MG63 (cell line): ENCODE measurements around the gene HEXIM2. TPM values are rescaled to one million over a fixed set of nuclear protein-coding genes. Genes with fewer than 3 reads are reported as not detected.
"Not testable (repeated sequence)": the region's sequence is repeated elsewhere in the genome, so short reads cannot be mapped to it uniquely, and the experiment has no call there.

Source experiments
- DNase-seq: peaks from one replicate; pipeline ENCODE4 v3.0.0-alpha.2; 2020
- H3K27me3 ChIP-seq: fragments of 250-450 bp; sonication (Bioruptor Pico); 2 replicates; pipeline ENCODE4 v1.5.1; 2020; ENCODE audit warnings: mild to moderate bottlenecking, moderate library complexity
- H3K36me3 ChIP-seq: fragments of 250-450 bp; sonication (Bioruptor Pico); 2 replicates; pipeline ENCODE4 v1.5.1; 2020; ENCODE audit warnings: mild to moderate bottlenecking, moderate library complexity
- H3K4me3 ChIP-seq: fragments of 250-450 bp; sonication (Bioruptor Pico); 2 replicates; pipeline ENCODE4 v1.5.1; 2020; ENCODE audit warnings: mild to moderate bottlenecking, moderate library complexity
- H3K9me3 ChIP-seq: fragments of 250-450 bp; sonication (Bioruptor Pico); 2 replicates; pipeline ENCODE4 v1.5.1; 2020; ENCODE audit warnings: mild to moderate bottlenecking, moderate library complexity
- total RNA-seq: library from RNA; depleted of rRNA; stranded (reverse); fragments of >200 nt; shearing (Covaris generic); gene quantifications from 2 replicates; pipeline ENCODE4 v1.2.3, GENCODE V29; 2014; ENCODE audit warnings: low replicate concordance

HEXIM2 gene
- total RNA-seq, 1 experiment from 2014 or later, result 20.6 TPM

DNA sequence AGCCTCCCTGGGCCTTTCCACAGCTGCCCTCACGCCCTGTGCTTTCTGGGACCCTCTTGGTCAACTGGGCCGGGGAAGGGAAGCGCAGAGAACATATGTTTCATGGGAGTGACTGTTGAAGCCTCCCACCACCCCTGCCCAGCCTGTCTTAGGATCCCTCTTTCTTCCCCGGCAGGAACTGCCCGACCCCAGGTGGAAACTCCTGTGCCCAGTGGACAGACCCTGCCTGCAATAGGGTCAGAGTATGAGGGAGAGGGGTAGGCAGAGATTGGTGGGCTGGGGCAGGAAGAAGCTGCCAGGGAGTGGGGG is 10.5 kb downstream of the HEXIM2 start:
- peak overlapping the region; percentile 58 for H3K4me3 ChIP-seq

DNA sequence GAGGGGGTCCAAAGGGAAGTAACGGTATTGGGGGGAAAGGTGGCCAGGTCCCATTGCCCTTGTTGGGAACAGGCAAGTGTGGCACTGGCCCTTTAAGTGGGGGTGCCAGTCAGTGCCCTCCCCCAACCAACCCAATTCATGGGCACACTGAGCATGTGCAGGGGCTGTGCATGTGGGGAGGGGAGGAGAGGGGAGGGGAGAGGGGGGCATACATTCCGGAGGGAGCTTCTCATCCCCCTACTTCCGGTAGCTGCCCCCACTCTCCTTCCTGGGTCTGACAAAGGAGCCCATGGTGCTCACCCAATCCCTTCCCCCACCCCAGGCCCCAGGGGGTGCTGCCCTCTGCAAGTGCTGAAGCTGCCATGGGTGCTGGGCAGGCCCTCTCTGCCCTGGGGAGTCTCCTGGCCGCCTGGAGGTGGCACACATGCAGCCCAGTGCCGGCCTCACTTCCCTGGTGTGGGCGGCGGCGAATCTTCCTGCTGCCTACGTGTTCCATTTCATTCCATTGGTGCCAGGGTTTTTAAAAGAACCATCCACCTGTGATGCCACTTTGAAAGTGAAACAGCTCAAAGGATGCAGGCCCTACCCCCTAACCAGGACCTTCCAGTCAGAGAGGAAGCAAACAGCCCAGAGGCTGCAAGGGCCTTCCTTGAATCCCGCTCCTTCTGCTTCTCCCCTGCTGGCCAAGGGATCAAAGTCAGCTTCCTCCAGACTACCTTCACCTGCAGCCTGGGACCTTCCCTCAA is 11.0 kb downstream of the HEXIM2 start:
- Histone ChIP-seq H3K9me3 (no peaks in the 10 kb centered on the region), H3K4me3 (peak overlapping the region; percentile 58), H3K27me3 (no peaks in the 10 kb centered on the region), H3K36me3 (0 out of 2 replicates have a peak, but pooled peaks cover 4% of the 10 kb centered on the region)
- DNase-seq, result peak; percentile 99

More for the DNA sequence above, 10.5 kb downstream of the HEXIM2 start:
- Histone ChIP-seq H3K36me3 (0 out of 2 replicates have a peak, but pooled peaks cover 4% of the 10 kb centered on the region), H3K9me3 (no peaks in the 10 kb centered on the region), H3K27me3 (no peaks in the 10 kb centered on the region)
- no peak for DNase-seq

DNA sequence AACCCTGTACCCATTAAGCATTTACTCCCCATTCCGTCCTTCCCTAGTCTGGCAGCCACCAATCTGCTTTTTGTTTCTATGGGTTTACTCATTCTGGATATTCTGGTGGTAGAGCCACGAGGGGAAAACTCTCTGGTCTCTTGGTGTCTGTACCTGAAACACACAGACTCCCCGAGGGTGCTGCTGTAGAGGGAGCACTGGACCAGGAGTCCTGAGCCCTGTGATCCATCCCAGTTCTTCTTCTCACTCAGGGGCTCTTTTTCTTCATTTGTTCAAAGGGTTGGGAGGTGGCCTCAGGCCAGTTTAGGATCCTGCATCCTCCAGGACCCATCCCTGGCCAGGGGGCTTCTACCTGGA is 14.1 kb downstream of the HEXIM2 start:
- DNase-seq, result no peak
- H3K36me3 ChIP-seq, result no peaks in the 10 kb centered on the region
- H3K27me3 ChIP-seq, result no peaks in the 10 kb centered on the region
- no peak overlapping the region for H3K4me3 ChIP-seq
- H3K9me3 ChIP-seq, result no peaks in the 10 kb centered on the region

DNA sequence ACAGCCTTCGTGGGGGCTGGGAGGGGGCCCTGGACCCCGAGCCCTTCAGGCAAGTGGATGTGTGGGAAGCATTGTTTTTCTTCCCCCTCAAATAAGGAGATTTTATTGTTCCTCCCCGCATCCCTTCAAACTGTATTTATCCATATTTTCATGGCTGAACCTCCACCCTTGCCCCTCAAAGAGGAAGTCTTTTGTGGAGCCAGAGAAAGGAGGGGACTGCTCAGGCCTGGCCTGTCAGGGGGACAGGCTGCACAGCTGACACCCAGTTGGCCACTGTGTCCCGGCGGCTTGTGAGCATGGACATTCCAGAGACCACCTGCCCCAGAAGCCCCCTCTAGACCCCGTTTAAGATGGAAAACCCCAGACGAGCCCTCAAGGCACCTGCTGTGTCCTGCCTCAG is 15.9 kb downstream of the HEXIM2 start:
- Histone ChIP-seq H3K4me3 (no peak overlapping the region), H3K27me3 (no peaks in the 10 kb centered on the region), H3K36me3 (no peaks in the 10 kb centered on the region), H3K9me3 (no peaks in the 10 kb centered on the region)
- DNase-seq, result no peak

DNA sequence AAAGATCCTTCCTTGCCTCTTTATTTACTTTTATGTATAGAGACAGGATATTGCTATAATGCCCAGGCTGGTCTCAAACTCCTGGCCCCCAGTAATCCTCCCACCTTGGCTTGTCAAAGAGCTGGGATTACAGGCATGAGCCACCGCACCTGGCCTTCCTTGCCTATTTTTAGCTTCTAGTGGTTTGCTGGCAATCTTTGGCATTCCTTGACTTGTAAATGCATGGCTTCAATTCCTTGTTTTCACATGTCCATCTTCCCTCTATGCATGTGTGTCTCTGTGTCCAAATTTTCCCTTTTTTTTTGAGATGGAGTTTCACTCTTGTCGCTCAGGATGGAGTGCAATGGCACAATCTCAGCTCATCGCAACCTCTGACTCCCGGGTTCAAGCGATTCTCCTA is 22.5 kb downstream of the HEXIM2 start:
- no peak for DNase-seq
- H3K36me3 ChIP-seq, result no peaks in the 10 kb centered on the region
- H3K4me3 ChIP-seq, result no peak overlapping the region
- no peaks in the 10 kb centered on the region for H3K9me3 ChIP-seq
- H3K27me3 ChIP-seq, result no peaks in the 10 kb centered on the region

DNA sequence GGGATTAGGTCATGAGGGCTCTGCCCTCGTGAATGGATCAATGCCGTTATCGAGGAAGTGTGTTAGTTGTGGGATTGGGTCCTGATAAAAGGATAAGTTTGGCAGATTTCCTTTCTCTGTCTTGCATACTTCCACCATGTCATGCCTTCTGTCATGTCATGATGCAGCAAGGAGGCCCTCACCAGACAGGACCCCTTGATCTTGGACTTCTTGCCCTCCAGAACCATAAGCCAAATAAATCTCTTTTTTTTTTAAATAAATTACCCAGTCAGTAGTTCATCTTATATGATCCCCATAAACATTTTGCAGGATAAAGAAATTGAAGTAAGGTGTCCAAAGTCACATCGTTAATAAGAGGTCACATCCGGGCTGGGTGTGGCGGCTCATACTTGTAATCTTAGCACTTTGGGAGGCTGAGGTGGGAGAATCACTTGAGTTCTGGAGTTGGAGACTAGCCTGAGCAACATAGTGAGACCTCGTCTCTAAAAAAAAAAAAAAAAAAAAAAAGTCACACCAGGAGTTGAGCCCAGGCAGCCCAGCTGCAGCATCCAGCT is 25.2 kb downstream of the HEXIM2 start:
- no peak for DNase-seq
- H3K4me3 ChIP-seq, result no peak overlapping the region
- H3K27me3 ChIP-seq, result no peaks in the 10 kb centered on the region
- H3K9me3 ChIP-seq, result no peaks in the 10 kb centered on the region
- no peaks in the 10 kb centered on the region for H3K36me3 ChIP-seq

DNA sequence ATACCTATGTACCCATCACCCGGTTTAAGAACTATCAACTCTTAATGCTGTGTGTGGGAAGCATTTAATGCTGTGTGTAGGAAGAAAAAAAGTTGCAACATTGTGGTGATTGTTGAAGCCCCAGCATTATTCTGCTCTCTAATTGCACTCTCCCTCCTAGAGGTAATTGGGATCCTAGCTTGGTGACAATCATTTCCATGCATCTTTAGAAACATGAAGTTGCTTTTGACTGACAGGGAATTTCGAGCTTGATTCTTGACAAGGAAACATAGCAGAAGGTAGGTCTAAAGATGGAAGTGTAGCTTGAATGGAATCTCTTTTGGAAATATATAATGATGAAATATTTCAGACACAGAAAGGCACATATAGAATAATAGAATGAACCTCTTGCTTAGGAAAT is 27.3 kb downstream of the HEXIM2 start:
- Histone ChIP-seq H3K9me3 (no peaks in the 10 kb centered on the region), H3K27me3 (no peaks in the 10 kb centered on the region), H3K4me3 (no peak overlapping the region), H3K36me3 (no peaks in the 10 kb centered on the region)
- DNase-seq, result no peak

DNA sequence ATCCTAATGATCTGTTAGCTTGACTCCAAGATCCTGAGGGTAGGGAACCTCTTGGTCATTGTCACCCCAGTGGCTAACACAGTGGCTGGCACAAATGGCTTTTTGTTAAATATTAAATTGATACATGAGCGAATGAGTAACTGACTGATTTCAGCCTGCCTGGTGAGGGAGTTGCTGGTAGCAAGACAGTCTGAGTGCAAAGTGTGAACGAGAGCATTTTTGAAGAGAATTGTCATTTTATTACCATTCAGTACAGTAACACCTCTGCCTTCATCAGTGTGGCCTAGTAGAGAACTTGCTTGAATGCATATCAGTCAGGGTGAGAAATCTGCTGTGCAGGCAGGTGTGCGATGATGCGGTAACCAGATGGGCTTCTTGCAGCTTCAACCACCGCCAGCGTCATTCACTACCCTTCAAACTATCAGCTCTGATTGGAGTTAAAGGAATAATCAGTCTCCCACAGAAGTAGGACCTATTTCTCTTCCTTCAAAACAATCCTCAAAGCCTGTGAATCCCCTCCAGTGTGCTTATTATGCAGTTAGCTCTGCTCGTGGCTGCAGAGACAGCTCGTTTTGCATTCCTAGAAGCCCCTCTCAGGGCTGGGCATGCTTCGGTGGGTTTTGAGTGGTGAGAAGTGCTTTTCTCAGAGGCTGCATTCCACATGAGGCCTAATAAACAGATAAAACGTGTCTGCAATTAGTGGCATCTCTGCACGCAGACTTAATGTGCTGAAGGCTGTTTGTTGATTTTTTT is 29.0 kb downstream of the HEXIM2 start:
- H3K4me3 ChIP-seq, result no peak overlapping the region
- no peak for DNase-seq
- H3K27me3 ChIP-seq, result no peaks in the 10 kb centered on the region
- no peaks in the 10 kb centered on the region for H3K36me3 ChIP-seq
- no peaks in the 10 kb centered on the region for H3K9me3 ChIP-seq

DNA sequence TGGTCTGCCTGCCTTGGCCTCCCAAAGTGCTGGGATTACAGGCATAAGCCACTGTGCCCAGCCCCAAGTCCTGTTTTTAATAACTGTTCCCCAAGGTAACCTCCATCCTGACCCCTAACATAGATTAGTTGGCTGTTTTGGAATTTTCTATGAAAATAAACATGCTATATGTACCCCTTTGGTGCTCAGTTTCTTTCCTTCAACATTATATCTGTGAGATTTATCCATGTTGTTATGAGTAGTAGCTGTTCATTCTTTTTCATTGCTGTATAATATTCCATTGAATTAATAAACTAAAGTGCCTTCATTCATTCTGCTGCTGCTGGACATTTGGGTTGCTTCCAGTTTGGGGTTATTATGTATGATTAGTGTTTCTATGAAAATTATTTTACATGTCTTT is 33.7 kb downstream of the HEXIM2 start:
- no peaks in the 10 kb centered on the region for H3K27me3 ChIP-seq

DNA sequence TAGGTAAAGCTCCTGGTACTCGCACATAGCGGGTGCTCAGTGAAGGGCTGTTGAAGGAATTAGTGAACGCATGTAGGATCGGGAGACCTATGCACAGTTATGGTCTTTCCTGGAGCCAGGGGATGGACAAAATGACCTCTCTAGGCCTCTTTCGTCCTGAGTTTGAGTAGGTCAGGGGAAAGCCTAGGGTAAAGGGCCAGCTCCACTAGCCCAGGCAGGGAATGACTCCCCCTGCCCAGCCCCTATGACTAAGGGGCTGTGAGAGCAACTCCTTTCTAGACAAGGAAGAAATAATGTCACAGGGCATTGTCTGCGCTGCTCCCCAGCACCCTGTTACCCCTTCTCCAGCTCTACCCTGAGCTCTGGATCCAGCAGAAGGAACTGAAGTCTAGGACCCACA is 35.4 kb downstream of the HEXIM2 start:
- no peak overlapping the region for H3K4me3 ChIP-seq
- H3K9me3 ChIP-seq, result no peaks in the 10 kb centered on the region
- H3K36me3 ChIP-seq, result no peaks in the 10 kb centered on the region
- DNase-seq, result no peak
- H3K27me3 ChIP-seq, result no peaks in the 10 kb centered on the region

More for the DNA sequence above, 33.7 kb downstream of the HEXIM2 start:
- no peaks in the 10 kb centered on the region for H3K9me3 ChIP-seq
- DNase-seq, result no peak
- H3K36me3 ChIP-seq, result no peaks in the 10 kb centered on the region
- no peak overlapping the region for H3K4me3 ChIP-seq

DNA sequence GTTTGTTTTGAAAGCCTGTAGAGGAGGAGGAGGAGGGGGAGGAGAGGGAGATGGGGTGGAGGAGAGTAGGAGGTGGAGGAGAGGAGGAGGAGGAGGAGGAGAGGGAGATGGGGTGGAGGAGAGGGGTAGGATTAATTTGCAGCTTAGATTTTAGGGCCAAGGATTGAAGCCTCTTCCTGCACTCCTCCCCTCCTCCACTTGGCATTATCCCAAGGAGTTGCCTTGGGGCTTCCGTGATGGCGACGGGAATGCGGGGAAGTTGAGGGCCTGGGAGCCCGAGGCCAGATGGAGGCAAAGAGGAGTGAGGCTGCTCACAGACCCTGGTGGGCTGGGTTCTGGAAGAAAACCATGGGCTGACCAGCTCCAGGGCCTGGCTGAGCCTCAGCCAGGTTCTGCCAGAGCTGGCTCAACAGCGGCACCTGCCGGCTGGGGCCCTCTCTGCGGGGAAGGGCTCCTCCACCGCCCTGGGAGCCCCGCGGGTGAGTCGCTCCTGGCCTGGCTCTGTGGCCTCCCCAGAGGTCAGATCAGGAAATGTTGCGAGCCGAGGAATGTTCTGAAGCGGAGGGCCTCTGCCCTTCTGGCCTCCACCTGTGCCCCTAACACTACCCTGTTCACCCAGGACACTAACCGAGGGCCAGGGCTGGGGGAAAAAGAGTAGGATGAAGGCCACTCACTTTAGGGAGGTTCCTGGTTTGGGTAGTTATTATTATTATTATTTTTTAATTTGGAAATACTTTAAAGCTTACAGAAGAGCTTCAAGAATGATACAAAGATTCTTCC is 36.1 kb downstream of the HEXIM2 start:
- H3K27me3 ChIP-seq, result no peaks in the 10 kb centered on the region
- H3K36me3 ChIP-seq, result no peaks in the 10 kb centered on the region
- H3K9me3 ChIP-seq, result no peaks in the 10 kb centered on the region
- no peak overlapping the region for H3K4me3 ChIP-seq
- DNase-seq, result peak; percentile 94

DNA sequence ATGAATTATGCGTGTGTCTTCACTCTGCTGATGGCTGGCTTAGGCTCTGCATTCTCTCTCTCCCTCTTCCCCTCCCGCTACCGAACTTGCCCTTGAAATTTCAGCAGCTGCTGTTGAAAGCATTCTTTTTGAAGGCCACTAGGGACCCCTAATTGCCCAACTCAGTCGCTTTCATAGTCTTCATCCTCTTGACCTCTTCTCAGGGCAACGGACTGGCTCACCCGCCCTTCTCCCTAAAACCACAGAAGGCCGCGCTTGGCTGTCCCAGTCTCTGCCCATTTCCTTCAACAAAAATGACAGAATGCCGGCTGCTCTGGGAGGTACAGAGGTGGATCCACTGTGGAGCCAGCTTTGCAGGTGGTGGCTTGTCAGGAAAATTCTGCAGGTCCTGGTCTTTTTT is 39.0 kb downstream of the HEXIM2 start:
- H3K9me3 ChIP-seq, result no peaks in the 10 kb centered on the region
- no peaks in the 10 kb centered on the region for H3K27me3 ChIP-seq
- no peaks in the 10 kb centered on the region for H3K36me3 ChIP-seq
- H3K4me3 ChIP-seq, result no peak overlapping the region
- DNase-seq, result no peak

DNA sequence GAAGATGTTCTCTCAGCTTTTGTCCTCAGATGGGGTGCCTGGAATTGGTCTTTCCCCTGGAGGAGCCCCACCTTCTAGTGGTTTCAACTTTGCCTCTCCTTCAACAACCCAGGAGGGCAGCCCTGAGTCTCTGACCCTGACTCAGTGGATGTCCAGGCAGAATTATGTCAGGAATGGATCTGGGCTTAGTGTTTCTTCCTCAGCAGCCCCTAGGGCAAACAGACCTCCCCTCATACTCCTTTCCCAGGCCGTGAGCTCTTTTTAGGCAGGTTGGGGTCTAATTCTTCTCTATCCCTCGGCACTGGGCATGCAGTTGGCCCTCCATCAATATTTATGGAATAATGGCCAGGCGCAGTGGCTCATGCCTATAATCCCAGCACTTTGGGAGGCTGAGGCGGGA is 39.8 kb downstream of the HEXIM2 start:
- Histone ChIP-seq H3K9me3 (no peaks in the 10 kb centered on the region), H3K27me3 (no peaks in the 10 kb centered on the region), H3K36me3 (no peaks in the 10 kb centered on the region), H3K4me3 (no peak overlapping the region)
- no peak for DNase-seq

DNA sequence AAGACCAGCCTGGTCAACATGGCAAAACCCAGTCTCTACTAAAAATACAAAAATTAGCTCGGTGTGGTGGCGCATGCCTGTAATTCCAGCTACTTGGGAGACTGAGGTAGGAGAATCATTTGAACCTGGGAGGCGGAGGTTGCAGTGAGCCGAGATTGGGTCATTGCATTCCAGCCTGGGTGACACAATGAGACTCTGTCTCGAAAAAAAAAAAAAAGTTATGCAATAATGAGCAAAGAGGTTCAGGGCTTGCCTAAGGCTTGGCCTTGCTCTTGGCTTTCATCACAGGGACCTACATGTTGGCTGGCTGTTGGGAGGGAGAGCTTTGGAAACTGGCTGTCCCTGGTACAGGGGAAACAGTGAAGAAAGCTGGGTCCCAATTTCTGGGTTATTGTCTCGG is 40.2 kb downstream of the HEXIM2 start:
- not testable (repeated sequence) for H3K36me3 ChIP-seq, H3K4me3 ChIP-seq, H3K27me3 ChIP-seq, DNase-seq, H3K9me3 ChIP-seq

DNA sequence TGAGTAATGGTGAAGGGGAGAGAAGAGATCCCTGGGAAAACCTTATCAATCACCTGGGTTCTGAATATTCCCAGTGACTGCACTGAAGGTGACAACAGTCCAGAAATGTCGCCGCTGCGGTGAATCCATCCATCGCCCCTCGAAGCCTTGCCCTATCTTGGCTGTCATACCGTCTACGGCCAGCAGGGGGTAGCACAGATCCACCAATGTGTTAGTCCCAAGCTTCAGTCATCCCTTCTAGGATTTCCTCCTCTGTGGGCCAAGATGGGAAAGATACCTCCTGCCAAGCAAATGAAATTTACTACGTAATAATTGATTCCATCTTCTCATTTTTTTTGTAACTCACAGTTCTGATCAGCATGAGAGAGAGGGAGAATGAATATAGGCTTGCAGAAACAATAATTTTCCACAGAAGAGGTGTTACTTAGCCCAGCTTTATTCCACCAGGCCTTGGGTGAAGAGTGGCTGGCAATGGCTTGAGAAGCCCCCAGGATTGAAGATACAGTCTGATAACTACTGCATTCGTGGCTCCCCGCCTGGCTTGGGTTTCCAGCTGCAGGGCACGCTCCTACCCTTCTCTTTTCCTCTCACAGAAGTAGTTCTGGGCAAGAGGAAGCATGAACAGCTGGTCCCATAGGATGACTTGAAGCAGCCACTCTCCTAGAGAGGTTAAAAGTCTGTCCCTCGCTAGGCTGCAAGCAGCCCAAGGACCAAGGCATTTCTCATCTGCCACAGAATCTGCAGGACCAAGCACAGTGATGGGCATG is 57.4 kb downstream of the HEXIM2 start:
- no peaks in the 10 kb centered on the region for H3K9me3 ChIP-seq
- no peak overlapping the region for H3K4me3 ChIP-seq
- H3K27me3 ChIP-seq, result no peaks in the 10 kb centered on the region
- H3K36me3 ChIP-seq, result no peaks in the 10 kb centered on the region
- peak; percentile 64 for DNase-seq
